GM10847 (cell line): Measurements from ENCODE around the gene C19orf12.

Experiments
- POLR2A ChIP-seq: IDR thresholded peaks from 2 replicates; pipeline ENCODE4 v1.6.1; 2011; ENCODE audit not compliant: insufficient read length; ENCODE audit errors: extremely low read depth

The C19orf12 gene

DNA sequence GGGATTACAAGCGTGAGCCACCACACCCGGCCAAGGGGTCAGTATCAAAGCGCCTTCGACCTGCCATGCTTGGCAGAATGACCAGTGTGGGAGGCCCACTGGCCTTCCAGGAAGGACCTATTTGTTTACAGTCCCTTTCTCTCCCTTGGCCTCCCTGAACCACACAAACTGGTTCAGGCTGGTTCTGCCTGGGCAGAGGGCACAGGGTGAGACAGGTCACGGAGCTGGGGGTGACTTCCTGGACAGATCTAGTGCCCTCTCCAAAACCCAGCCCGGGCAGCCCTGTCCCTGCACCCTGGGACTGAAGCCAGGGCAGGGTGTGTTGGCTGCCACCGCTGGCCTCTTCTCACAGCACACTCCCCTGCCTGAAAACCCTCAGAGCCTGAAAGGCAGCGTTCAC is 38.5 kb downstream of the C19orf12 start:
- TF ChIP-seq POLR2A, result no peak

DNA sequence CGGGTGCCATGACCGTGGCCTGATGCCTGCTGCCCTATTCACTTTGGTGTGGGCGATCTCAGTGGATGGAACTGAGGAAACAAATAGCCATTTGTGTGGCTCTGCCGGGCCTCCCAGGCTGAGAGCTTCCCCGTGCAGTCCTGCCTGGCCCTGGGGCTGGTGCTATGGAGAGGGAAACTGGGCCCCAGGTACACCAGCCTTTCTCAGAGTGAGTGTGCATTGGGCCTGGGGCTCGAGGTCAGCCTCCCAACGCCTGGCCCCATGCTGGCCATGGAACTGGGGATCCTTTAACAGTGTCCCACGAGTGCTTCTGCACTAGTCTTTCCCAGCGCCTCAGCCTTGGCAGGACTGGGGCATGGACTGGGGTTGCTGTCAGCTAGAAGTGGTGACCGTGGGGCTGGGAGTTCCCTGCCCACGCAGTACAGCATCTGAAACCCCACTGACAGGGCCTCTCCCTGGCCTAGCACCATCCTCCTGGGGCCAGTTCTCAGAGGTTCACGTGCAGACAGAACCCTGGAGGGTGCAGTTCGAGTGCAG is 39.3 kb downstream of the C19orf12 start:
- TF ChIP-seq POLR2A, result no peak

DNA sequence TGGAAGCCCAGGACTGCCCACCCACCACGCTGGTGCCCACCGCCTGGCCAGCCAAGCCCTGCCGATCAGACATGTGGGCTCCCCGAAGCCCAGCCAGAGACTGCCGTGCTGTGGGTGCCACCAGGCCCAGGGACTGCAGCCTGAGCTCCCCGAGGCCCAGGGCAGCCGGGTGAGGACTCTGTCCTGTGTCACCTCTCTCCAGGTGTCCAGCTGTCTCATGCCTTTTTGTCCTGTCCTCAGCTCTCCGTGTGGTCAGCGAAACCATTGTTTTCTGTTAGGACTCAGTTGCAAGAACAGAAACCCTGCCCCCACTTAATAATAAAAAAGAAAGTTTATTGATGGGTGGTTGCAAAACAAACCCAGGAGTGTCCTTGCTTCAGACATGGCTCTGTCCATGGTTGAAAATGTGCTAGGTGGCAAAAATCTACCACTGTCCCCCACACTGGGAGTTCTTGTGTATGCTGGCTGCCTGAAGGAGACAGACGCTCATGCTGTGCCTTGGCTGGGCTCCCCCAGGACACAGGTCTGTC is 39.9 kb downstream of the C19orf12 start:
- no peak for TF ChIP-seq POLR2A

DNA sequence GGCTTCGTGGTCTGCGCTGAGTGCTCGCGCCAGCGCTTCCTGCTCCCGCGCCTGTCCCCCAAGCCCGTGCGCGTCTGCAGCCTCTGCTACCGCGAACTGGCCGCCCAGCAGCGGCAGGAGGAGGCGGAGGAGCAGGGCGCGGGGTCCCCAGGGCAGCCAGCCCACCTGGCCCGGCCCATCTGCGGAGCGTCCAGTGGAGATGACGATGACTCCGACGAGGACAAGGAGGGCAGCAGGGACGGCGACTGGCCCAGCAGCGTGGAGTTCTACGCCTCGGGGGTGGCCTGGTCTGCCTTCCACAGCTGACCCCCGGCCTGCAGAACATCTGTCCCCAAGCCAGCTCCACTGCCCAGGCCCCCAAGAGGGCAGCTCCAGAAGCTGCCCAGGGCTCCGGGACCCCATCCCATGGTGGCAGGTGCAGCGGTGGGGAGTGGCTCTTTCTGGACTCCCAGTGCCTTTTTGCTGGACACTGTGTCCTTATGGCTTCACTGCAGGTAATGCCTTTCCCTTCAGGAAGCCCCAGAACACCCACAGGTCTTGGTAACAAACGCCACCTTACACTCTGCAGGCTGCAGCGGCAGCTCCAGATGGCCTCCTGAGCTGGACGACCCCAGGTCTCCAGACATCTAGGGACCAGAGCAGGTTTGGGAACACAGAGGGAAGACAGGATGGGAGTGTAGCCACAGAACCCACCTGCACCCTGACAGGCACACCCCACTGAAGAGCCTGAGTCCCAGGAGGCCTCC is 40.5 kb downstream of the C19orf12 start:
- no peak for TF ChIP-seq POLR2A

DNA sequence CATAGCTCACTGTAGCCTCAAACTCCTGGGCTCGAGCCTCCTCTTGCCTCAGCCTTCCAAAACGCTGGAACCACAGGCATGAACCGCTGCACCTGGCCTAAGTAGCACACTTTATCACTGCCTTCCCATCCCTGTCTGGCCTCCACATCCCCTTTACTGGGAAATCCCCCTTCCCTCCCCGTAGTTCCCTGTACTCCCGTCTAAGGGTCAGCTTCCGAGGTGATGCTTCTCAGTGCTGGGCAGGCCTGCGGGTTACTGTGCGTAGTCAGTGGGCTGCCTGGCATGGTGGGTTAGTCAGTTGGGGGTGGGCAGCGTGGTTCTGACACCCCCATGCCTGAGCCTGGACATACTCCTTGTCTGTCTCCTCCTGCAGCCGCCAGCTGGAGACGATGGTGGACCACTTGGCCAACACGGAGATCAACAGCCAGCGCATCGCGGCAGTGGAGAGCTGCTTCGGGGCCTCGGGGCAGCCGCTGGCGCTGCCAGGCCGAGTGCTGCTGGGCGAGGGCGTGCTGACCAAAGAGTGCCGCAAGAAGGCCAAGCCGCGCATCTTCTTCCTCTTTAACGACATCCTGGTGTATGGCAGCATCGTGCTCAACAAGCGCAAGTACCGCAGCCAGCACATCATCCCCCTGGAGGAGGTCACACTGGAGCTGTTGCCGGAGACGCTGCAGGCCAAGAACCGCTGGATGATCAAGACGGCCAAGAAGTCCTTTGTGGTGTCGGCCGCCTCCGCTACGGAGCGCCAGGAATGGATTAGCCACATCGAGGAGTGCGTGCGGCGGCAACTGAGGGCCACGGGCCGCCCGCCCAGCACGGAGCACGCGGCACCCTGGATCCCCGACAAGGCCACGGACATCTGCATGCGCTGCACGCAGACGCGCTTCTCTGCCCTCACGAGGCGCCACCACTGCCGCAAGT is 41.4 kb downstream of the C19orf12 start:
- TF ChIP-seq POLR2A, result no peak

DNA sequence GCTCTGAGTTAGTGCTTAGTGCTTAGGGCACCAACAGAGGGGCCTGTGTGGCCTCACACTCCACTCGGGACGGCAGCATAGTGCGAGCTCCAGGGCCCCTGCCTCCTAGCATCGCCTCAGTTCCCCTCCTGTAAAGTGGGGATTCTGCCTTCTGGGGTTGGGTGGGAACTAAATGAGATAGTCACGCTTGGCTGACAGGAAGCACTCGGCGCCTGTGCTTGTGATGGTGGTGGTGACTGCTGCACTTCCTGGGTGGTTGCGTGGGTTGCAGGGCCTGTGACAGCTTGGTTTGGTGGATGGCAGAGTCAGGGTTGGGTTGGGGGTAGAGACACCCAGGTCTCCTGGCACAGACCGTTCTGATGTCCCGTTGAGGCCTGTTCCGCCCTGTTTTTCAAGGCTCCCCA is 42.1 kb downstream of the C19orf12 start:
- TF ChIP-seq POLR2A, result peak; percentile 23

DNA sequence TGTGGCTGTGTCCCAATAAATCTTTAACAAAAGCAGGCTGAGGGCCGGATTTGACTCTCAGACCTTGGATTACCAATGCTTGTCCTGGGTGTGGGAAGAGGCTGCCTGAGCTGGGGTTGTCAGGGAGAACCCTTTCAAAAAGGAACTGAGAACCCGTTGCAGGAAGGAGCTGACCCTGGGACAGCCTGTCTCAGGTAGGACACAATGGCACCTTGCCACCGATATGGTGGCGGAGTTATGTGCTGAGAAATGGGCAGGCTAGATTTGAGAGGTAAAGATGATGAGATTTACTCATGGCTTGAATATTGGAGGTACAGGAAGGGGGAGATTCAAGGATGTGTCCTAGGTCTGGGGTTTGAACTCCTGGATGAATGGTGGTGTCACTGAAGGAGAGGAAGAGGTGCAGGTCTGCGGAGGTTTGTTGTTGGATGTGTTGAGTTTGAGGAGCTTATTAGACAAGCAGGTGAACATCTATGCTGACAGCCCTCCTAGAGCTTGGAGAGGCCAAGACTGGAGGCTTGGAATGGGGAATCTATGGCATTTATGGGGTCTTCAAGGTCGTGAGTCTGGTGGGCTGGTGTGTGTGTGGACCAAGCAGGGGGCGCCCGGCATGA is 42.6 kb downstream of the C19orf12 start:
- TF ChIP-seq POLR2A, result no peak

DNA sequence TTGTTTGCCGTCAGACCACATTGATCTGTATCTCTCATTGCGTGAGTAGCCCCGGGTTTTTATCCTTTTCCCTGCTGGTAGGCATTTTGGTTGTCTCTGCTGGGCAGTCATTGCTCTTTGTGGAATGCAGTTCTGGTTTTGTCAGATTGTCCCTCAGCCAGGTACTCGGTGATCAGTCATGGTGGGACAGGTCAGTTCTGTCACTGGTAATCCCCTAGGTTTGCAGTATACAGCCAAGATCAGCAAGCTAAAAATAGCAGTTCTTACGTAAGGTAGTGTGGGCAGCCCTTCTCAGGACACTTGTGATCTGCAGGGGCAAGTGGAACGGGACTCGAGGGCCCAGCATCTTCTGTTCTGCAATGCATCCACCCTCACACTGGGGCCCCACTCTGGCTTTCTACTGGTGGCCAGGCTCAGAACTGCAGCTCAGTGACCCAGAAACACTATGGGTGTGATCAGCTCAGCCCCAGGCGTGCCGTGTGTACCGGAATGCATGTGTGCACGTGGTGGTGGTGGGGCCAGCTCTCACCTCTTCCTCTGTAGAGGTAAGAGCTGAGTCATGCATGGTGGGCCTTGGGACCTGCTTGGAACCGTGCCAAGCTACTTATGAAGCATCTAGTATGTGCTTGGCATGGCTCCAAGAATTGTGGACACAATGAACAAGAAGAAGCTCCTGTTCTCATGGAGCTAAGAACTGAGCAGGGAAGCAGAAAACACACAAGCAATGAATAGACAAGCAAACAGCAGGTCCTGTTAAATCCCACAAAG is 43.5 kb downstream of the C19orf12 start:
- TF ChIP-seq POLR2A, result no peak

DNA sequence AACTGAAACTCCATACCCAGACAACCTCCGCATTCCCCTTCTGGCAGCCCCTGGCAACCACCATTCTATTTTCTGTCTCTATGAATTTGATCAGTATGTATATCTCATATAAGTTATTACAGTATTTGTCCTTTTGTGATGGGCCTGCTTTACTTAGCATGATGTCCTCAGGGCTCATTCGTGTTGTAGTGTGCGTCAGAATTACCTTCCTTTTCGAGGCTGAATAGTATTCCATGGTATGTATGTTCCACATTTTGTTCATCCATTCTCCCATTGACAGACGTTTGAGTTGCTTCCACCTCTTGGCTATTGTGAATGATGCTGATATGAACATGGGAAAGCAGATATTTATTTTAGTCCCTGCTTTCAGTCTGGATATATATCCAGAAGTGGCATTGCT is 44.8 kb downstream of the C19orf12 start:
- no peak for TF ChIP-seq POLR2A

DNA sequence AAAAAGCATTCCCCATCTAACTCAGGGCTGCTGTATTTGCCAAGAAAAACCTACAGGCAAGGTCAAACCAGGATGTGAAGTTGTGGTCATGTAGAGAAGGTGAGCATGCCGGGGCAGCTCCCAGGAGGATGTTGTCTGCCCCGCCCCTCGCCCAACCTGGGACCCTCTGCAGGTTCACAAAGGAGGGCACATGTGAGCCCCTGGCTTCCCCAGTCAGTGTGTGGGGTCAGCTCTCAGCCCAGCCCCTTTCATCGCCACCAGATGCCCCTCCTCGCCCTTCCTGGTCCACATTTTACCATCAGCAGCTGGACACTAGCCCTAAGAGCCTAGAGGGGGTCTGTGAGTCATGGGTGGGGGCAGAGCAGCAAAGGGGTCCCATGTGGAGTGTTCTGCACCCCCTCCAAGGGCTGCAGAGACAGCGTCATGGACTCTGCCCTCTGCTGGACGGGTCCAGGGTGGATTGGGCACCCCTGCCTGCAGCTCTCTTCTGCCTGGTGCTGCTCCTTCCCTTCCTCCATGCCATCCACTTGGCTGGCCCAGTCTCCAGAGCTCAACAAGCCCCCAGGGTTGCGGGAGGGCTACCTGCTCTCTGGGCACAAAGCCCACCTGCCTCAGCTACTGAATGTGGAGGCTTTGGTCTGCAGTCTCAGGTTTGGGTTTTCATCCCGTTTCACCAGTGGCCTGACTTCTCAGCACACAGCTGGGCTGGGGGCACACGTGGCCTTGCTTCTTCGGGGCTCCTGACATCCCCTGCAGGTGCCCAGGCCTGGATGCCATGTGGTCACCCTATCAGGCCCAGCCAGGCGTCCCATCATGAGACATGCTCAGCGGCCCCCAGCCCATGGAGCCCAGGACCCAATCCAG is 46.1 kb downstream of the C19orf12 start:
- no peak for TF ChIP-seq POLR2A

DNA sequence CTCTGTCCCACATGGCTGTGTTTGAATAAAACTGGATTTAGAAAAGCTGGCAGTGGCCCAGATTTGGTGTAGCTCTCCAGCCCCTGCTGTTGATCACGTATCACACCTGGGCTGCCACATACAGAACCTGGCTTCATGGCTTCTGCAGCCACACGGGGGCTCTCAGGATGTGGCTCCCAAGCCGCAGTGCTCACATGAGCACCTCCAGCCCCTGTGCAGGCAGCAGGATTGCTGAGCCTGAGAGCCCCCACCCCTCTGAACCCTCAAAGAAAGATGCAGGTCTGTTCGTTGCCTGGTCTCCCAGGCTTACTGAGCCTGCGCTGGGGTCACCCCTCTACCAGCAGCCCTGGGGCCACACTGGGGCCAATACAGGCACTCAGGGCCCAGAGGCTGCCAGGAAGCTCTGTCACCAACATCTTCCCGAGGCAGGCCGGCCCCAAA is 47.1 kb downstream of the C19orf12 start:
- TF ChIP-seq POLR2A, result no peak

DNA sequence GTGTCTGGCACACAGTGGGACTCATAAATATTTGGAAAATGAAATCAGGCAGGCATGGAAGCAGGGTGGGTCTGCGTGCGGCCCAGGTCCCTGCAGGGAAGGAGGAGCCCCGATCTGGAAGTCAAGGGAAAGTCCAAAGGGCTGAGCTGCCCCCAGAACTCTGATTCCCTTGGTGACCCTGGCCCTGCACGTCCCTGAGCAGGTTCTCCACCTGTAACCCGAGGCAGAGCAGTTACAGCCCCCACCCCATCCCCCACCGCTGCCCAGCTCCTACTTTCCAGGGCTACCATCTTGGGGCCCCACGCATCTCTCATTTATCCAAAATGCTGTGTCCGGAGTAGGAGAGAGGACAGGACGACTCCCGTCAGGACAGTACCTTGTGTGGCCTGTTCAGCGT is 47.7 kb downstream of the C19orf12 start:
- no peak for TF ChIP-seq POLR2A

DNA sequence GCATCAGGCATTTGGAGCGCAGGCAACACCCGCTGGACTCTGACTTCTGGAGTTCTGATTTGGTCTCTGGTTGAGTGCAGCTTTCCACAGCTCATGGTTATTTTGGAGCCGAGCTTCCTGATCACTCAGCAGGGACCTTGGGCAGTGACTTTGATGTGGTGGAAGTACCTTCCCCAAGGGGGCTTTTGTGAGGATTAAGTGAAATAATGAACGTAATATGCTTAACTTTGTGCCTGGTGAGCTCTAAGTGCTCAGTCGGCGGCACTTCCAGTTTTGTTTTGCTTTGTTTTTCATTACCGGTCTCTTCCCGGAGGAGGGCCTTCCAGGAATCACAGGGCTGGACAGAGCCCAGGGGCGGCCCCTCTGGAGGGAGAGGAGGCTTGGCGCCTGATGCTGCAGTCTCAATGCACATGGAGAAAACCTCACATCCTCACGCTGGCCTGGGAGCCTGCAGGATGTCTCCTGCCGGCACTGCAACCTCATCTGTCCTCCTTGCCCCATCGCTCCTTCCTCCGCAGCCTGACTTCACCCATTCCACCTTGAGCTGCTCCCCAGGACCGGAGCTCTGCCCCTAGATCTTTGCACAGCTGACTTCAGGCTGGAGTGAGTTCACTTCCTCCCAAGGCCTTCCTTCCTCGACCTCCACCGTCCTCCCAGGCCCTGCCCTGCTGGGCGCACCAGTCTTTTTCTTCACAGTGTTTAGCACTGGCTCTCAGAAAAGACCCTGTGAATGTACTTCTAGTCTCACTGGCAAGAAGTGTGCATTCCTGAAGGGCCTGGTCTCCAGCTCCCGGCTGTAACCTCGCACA is 48.3 kb downstream of the C19orf12 start:
- TF ChIP-seq POLR2A, result no peak
